BLaER1 treated with 17β-estradiol and CSF1 and Interleukin-3, amounts not matched to agents 10 nM and 100 nM (cell line): ENCODE results near the gene CYTH1.
A peak's percentile ranks its signal among the peaks of the same experiment; 100 is the strongest.

Experiments
- H3K27ac ChIP-seq, 11 experiments: shearing (Covaris generic); formaldehyde crosslinking; 2 replicates each; pipeline ENCODE4 v1.8.1; 2022
- H3K27me3 ChIP-seq, 11 experiments: shearing (Covaris generic); formaldehyde crosslinking; 2 replicates each; pipeline ENCODE4 v1.8.1; 2022
- H3K36me3 ChIP-seq, 11 experiments: shearing (Covaris generic); formaldehyde crosslinking; 2 replicates each; pipeline ENCODE4 v1.8.1; 2022
- H3K4me1 ChIP-seq, 10 experiments: shearing (Covaris generic); formaldehyde crosslinking; 2 replicates each; pipeline ENCODE4 v1.8.1; 2022
- H3K4me2 ChIP-seq, 11 experiments: shearing (Covaris generic); formaldehyde crosslinking; 2 replicates each; pipeline ENCODE4 v1.8.1; 2022
- H3K4me3 ChIP-seq, 10 experiments: shearing (Covaris generic); formaldehyde crosslinking; 2 replicates each; pipeline ENCODE4 v1.8.1; 2022
- H3K9ac ChIP-seq, 11 experiments: shearing (Covaris generic); formaldehyde crosslinking; 2 replicates each; pipeline ENCODE4 v1.8.1; 2022
- H3K9me3 ChIP-seq, 11 experiments: shearing (Covaris generic); formaldehyde crosslinking; replicated peaks in 1 of 11; 2 replicates each; pipeline ENCODE4 v1.8.1; 2022
- H4K20me1 ChIP-seq, 11 experiments: shearing (Covaris generic); formaldehyde crosslinking; 2 replicates each; pipeline ENCODE4 v1.8.1; 2022
- Cebpa-rat ChIP-seq, 11 experiments: shearing (Covaris generic); IDR thresholded peaks; 2 replicates each; pipeline ENCODE4 v1.8.1; 2022

CYTH1 gene

GRCh38 chr17:78789663-78790181, 7.6 kb upstream of the CYTH1 start:
- Histone ChIP-seq H3K27me3 (no peaks in the 10 kb centered on the region), H3K4me3 (no peak overlapping the region), H3K4me2 (peak overlapping the region; percentile 3 to 51 (median 30); a peak in 17 of 22 replicates), H3K4me1 (peaks cover 45 to 73% (median 61%) of the 10 kb centered on the region in 10 experiments), H3K36me3 (peaks cover 18 to 41% (median 32%) of the 10 kb centered on the region in 11 experiments), H3K9ac (peak overlapping the region in 3 of 11 experiments; percentile 0 to 15 (median 1); a peak in 3 of 22 replicates), H3K9me3 (no peaks in the 10 kb centered on the region), H4K20me1 (peaks cover 0 to 17% (median 0%) of the 10 kb centered on the region in 11 experiments; a peak in 1 of 22 replicates), H3K27ac (peak overlapping the region in 2 of 11 experiments; percentile 8 to 21; a peak in 2 of 22 replicates)
- TF ChIP-seq Cebpa-rat (IDR thresholded peaks at IDR 0.05), result no peak

- Histone ChIP-seq H3K9me3 (no peaks in the 10 kb centered on the region), H3K4me2 (peak overlapping the region in 10 of 11 experiments; percentile 3 to 51 (median 27); a peak in 11 of 22 replicates), H3K4me1 (peaks cover 47 to 75% (median 60%) of the 10 kb centered on the region in 10 experiments), H3K4me3 (no peak overlapping the region), H3K36me3 (peaks cover 12 to 36% (median 27%) of the 10 kb centered on the region in 11 experiments), H4K20me1 (peaks cover 0 to 11% (median 0%) of the 10 kb centered on the region in 11 experiments; a peak in 1 of 22 replicates), H3K9ac (peak overlapping the region in 2 of 11 experiments; percentile 1 to 15; a peak in 3 of 22 replicates), H3K27me3 (no peaks in the 10 kb centered on the region), H3K27ac (peak overlapping the region in 1 of 11 experiments; percentile 21; a peak in 1 of 22 replicates)
- 0 out of 22 replicates have a peak, but pooled peaks of 1 of the 11 experiments have one; percentile 14 for TF ChIP-seq Cebpa-rat (IDR thresholded peaks at IDR 0.05)
Measured at GRCh38 chr17:78789149-78789662, 7.1 kb upstream of the CYTH1 start.

- Histone ChIP-seq H3K4me1 (peaks cover 55 to 76% (median 65%) of the 10 kb centered on the region in 10 experiments), H4K20me1 (peaks cover 0 to 10% (median 0%) of the 10 kb centered on the region in 11 experiments; a peak in 1 of 22 replicates), H3K9me3 (no peaks in the 10 kb centered on the region), H3K27me3 (no peaks in the 10 kb centered on the region), H3K27ac (no peak overlapping the region), H3K4me3 (no peak overlapping the region), H3K9ac (no peak overlapping the region), H3K36me3 (peaks cover 5 to 29% (median 20%) of the 10 kb centered on the region in 11 experiments), H3K4me2 (no peak overlapping the region)
- no peak for TF ChIP-seq Cebpa-rat (IDR thresholded peaks at IDR 0.05)
Measured at GRCh38 chr17:78788451-78788850, 6.4 kb upstream of the CYTH1 start.

GRCh38 chr17:78787444-78787843, 5.4 kb upstream of the CYTH1 start:
- Histone ChIP-seq H3K9me3 (no peaks in the 10 kb centered on the region), H3K4me1 (peaks cover 64 to 81% (median 67%) of the 10 kb centered on the region in 10 experiments), H3K9ac (no peak overlapping the region), H3K36me3 (peaks cover 0 to 21% (median 13%) of the 10 kb centered on the region in 11 experiments; a peak in 16 of 22 replicates), H3K4me3 (no peak overlapping the region), H3K4me2 (peak overlapping the region in 4 of 11 experiments; percentile 0 to 34 (median 24); a peak in 1 of 22 replicates), H4K20me1 (peaks cover 0 to 9% (median 0%) of the 10 kb centered on the region in 11 experiments; a peak in 1 of 22 replicates), H3K27ac (no peak overlapping the region), H3K27me3 (no peaks in the 10 kb centered on the region)
- no peak for TF ChIP-seq Cebpa-rat (IDR thresholded peaks at IDR 0.05)

GRCh38 chr17:78785663-78786057, 3.6 kb upstream of the CYTH1 start:
- peaks cover 47 to 73% (median 65%) of the 10 kb centered on the region in 10 experiments for H3K4me1 ChIP-seq
- peak overlapping the region; percentile 7 to 94 (median 39); a peak in 20 of 22 replicates for H3K4me2 ChIP-seq
- H3K27me3 ChIP-seq, result no peaks in the 10 kb centered on the region
- H4K20me1 ChIP-seq, result peaks cover 0 to 21% (median 1%) of the 10 kb centered on the region in 11 experiments; a peak in 10 of 22 replicates
- H3K4me3 ChIP-seq, result no peak overlapping the region
- H3K27ac ChIP-seq, result no peak overlapping the region
- TF ChIP-seq Cebpa-rat (IDR thresholded peaks at IDR 0.05), result no peak
- H3K36me3 ChIP-seq, result peaks cover 0 to 8% (median 0%) of the 10 kb centered on the region in 11 experiments; a peak in 4 of 22 replicates
- no peaks in the 10 kb centered on the region for H3K9me3 ChIP-seq
- no peak overlapping the region for H3K9ac ChIP-seq

GRCh38 chr17:78785011-78785662, 3.1 kb upstream of the CYTH1 start:
- TF ChIP-seq Cebpa-rat (IDR thresholded peaks at IDR 0.05), result no peak
- Histone ChIP-seq H3K4me2 (peak overlapping the region; percentile 7 to 94 (median 39); a peak in 21 of 22 replicates), H3K4me1 (peaks cover 42 to 73% (median 65%) of the 10 kb centered on the region in 10 experiments), H3K27ac (0 out of 22 replicates have a peak overlapping the region, but pooled peaks of 1 of the 11 experiments have one; percentile 3), H3K36me3 (peaks cover 0 to 6% (median 0%) of the 10 kb centered on the region in 11 experiments; a peak in 4 of 22 replicates), H3K27me3 (no peaks in the 10 kb centered on the region), H3K9ac (no peak overlapping the region; a peak in 1 of 22 replicates), H3K4me3 (no peak overlapping the region), H4K20me1 (peaks cover 0 to 27% (median 6%) of the 10 kb centered on the region in 11 experiments; a peak in 14 of 22 replicates), H3K9me3 (no peaks in the 10 kb centered on the region)

- peaks cover 40 to 73% (median 65%) of the 10 kb centered on the region in 10 experiments for H3K4me1 ChIP-seq
- H4K20me1 ChIP-seq, result peaks cover 1 to 27% (median 14%) of the 10 kb centered on the region in 11 experiments; a peak in 16 of 22 replicates
- H3K36me3 ChIP-seq, result peaks cover 0 to 8% (median 0%) of the 10 kb centered on the region in 11 experiments; a peak in 4 of 22 replicates
- H3K27me3 ChIP-seq, result no peaks in the 10 kb centered on the region
- no peaks in the 10 kb centered on the region for H3K9me3 ChIP-seq
- no peak overlapping the region for H3K9ac ChIP-seq
- no peak overlapping the region for H3K27ac ChIP-seq
- no peak for TF ChIP-seq Cebpa-rat (IDR thresholded peaks at IDR 0.05)
- H3K4me3 ChIP-seq, result no peak overlapping the region
- H3K4me2 ChIP-seq, result peak overlapping the region in 8 of 11 experiments; percentile 25 to 96 (median 90); a peak in 12 of 22 replicates
Measured at GRCh38 chr17:78784352-78784751, 2.3 kb upstream of the CYTH1 start.

- Histone ChIP-seq H3K4me2 (peak overlapping the region; percentile 32 to 96 (median 90); a peak in 19 of 22 replicates), H3K27ac (peak overlapping the region in 4 of 11 experiments; percentile 1 to 92 (median 83); a peak in 3 of 22 replicates), H3K27me3 (no peaks in the 10 kb centered on the region), H3K4me3 (no peak overlapping the region), H3K9ac (peak overlapping the region in 2 of 11 experiments; percentile 79 to 88; a peak in 2 of 22 replicates), H4K20me1 (peaks cover 4 to 31% (median 17%) of the 10 kb centered on the region in 11 experiments; a peak in 16 of 22 replicates), H3K9me3 (no peaks in the 10 kb centered on the region), H3K36me3 (peaks cover 0 to 8% (median 0%) of the 10 kb centered on the region in 11 experiments; a peak in 4 of 22 replicates), H3K4me1 (peaks cover 38 to 74% (median 66%) of the 10 kb centered on the region in 10 experiments)
- no peak for TF ChIP-seq Cebpa-rat (IDR thresholded peaks at IDR 0.05)
Measured at GRCh38 chr17:78783711-78784324, 1.7 kb upstream of the CYTH1 start.
